GM18951 (cell line): ENCODE results near the gene IL1RAPL1.

Experiments
- POLR2A ChIP-seq: IDR thresholded peaks from 4 replicates; pipeline ENCODE4 v1.6.1; 2011; ENCODE audit warnings: mild to moderate bottlenecking; ENCODE audit not compliant: insufficient read length, insufficient read depth; ENCODE audit errors: extremely low read depth
- in situ Hi-C: fragments of 300-500 bp; cut with MboI; formaldehyde crosslinking; loops from one replicate; pipeline ENCODE4 v1.12.0; 2022; ENCODE audit warnings: low sequenced_read_pairs, mixed read lengths, inconsistent platforms; ENCODE audit not compliant: unreplicated experiment

Gene IL1RAPL1

GRCh38 chrX:29580560-29580959 is 993.3 kb downstream of the IL1RAPL1 start:
- in situ Hi-C loops = no loop called here
- no peak for TF ChIP-seq POLR2A

- in situ Hi-C loops = no loop called here
- no peak for TF ChIP-seq POLR2A
Measured at GRCh38 chrX:29581223-29581622, 994.0 kb downstream of the IL1RAPL1 start.

- in situ Hi-C loops = no loop called here
- no peak for TF ChIP-seq POLR2A
Measured at GRCh38 chrX:29587107-29587506, 999.9 kb downstream of the IL1RAPL1 start.

- in situ Hi-C loops = no loop called here
Measured at GRCh38 chrX:29590921-29591320, 1003.7 kb downstream of the IL1RAPL1 start.

GRCh38 chrX:29604381-29604780 is 1017.1 kb downstream of the IL1RAPL1 start:
- in situ Hi-C loops = no loop called here

More at GRCh38 chrX:29590921-29591320, 1003.7 kb downstream of the IL1RAPL1 start:
- TF ChIP-seq POLR2A = no peak

GRCh38 chrX:29617276-29617675 is 1030.0 kb downstream of the IL1RAPL1 start:
- TF ChIP-seq POLR2A = no peak
- in situ Hi-C loops = no loop called here

More at GRCh38 chrX:29604381-29604780, 1017.1 kb downstream of the IL1RAPL1 start:
- TF ChIP-seq POLR2A = no peak

- TF ChIP-seq POLR2A = no peak
- in situ Hi-C loops = no loop called here
Measured at GRCh38 chrX:29617725-29618124, 1030.5 kb downstream of the IL1RAPL1 start.

- in situ Hi-C loops = no loop called here
- no peak for TF ChIP-seq POLR2A
Measured at GRCh38 chrX:29627833-29628232, 1040.6 kb downstream of the IL1RAPL1 start.

GRCh38 chrX:29634516-29634915 is 1047.3 kb downstream of the IL1RAPL1 start:
- in situ Hi-C loops = no loop called here
- no peak for TF ChIP-seq POLR2A

- no peak for TF ChIP-seq POLR2A
- in situ Hi-C loops = no loop called here
Measured at GRCh38 chrX:29636331-29636730, 1049.1 kb downstream of the IL1RAPL1 start.

- no peak for TF ChIP-seq POLR2A
- in situ Hi-C loops = no loop called here
Measured at GRCh38 chrX:29640106-29640505, 1052.9 kb downstream of the IL1RAPL1 start.

GRCh38 chrX:29641461-29641860 is 1054.2 kb downstream of the IL1RAPL1 start:
- no peak for TF ChIP-seq POLR2A
- in situ Hi-C loops = no loop called here

GRCh38 chrX:29643181-29643580 is 1055.9 kb downstream of the IL1RAPL1 start:
- in situ Hi-C loops = no loop called here
- no peak for TF ChIP-seq POLR2A

- no peak for TF ChIP-seq POLR2A
- in situ Hi-C loops = no loop called here
Measured at GRCh38 chrX:29648161-29648560, 1060.9 kb downstream of the IL1RAPL1 start.

GRCh38 chrX:29652484-29652883 is 1065.2 kb downstream of the IL1RAPL1 start:
- TF ChIP-seq POLR2A = no peak
- in situ Hi-C loops = no loop called here

GRCh38 chrX:29653721-29654120 is 1066.5 kb downstream of the IL1RAPL1 start:
- no peak for TF ChIP-seq POLR2A
- in situ Hi-C loops = no loop called here

GRCh38 chrX:29659911-29660310 is 1072.7 kb downstream of the IL1RAPL1 start:
- in situ Hi-C loops = no loop called here
- TF ChIP-seq POLR2A = no peak
